Subcutaneous abdominal adipose tissue (tissue), 5 donors: Measurements from ENCODE around the gene PTTG1IP.
A peak's percentile ranks its signal among the peaks of the same experiment; 100 is the strongest.

Experiments used
- H3K27ac ChIP-seq: one replicate; pipeline ENCODE4 v1.7.0; 2013; ENCODE audit warnings: low read depth, mild to moderate bottlenecking, inconsistent platforms, low read length, moderate library complexity
- H3K27me3 ChIP-seq, 5 donors: one replicate each; pipeline ENCODE4 v1.7.0; 2013; ENCODE audit warnings: low read length in 5 of 5, inconsistent platforms in 1 of 5; ENCODE audit not compliant: control insufficient read depth in 5 of 5, insufficient read depth in 4 of 5
- H3K36me3 ChIP-seq, 5 donors: one replicate each; pipeline ENCODE4 v1.7.0; 2013; ENCODE audit warnings: low read length in 5 of 5; ENCODE audit not compliant: control insufficient read depth in 5 of 5, insufficient read depth in 5 of 5
- H3K4me1 ChIP-seq, 5 donors: one replicate each; pipeline ENCODE4 v1.7.0; 2013; ENCODE audit warnings: low read length in 5 of 5, mild to moderate bottlenecking in 3 of 5, moderate library complexity in 1 of 5; ENCODE audit not compliant: control insufficient read depth in 5 of 5, insufficient read depth in 5 of 5
- H3K4me3 ChIP-seq, 5 donors: one replicate each; pipeline ENCODE4 v1.7.0; 2013; ENCODE audit warnings: low read length in 5 of 5, low read depth in 1 of 5
- H3K9ac ChIP-seq, 5 donors: one replicate each; pipeline ENCODE4 v1.7.0; 2013; ENCODE audit warnings: low read length in 5 of 5, mild to moderate bottlenecking in 4 of 5, moderate library complexity in 3 of 5
- H3K9me3 ChIP-seq, 5 donors: one replicate each; pipeline ENCODE4 v1.7.0; 2013; ENCODE audit warnings: low read length in 5 of 5; ENCODE audit not compliant: control insufficient read depth in 5 of 5
- donor health status: healthy.
- donor health status: healthy.
- donor health status: healthy.
- donor health status: healthy.
- donor health status: healthy.

Gene PTTG1IP

DNA sequence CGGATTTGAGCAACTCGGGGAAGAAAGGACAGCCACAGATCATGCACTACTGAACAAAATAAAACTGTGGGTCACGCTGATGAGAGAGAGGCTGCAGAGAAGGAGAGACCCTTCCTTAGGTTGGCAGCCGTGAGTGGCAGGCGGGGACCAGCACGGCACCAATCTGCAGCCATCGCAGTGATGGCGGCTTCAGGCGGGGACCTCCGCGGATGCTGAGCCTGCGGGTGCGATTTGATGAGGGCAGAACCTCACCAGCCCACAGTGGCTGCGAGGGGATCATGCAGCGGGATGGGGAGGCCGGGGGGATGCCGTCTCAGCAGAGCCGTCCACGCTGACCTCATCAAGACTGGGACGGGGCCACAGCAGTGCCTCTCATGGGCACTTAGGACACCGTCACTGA is 35.4 kb upstream of the PTTG1IP start:
- Histone ChIP-seq H3K4me1 (peaks cover 2 to 63% (median 42%) of the 10 kb centered on the region in 5 donors), H3K27ac (no peak overlapping the region), H3K9me3 (no peaks in the 10 kb centered on the region), H3K4me3 (no peak overlapping the region), H3K27me3 (peaks cover 4 to 26% (median 13%) of the 10 kb centered on the region in 5 donors), H3K9ac (no peak overlapping the region), H3K36me3 (no peaks in the 10 kb centered on the region)

DNA sequence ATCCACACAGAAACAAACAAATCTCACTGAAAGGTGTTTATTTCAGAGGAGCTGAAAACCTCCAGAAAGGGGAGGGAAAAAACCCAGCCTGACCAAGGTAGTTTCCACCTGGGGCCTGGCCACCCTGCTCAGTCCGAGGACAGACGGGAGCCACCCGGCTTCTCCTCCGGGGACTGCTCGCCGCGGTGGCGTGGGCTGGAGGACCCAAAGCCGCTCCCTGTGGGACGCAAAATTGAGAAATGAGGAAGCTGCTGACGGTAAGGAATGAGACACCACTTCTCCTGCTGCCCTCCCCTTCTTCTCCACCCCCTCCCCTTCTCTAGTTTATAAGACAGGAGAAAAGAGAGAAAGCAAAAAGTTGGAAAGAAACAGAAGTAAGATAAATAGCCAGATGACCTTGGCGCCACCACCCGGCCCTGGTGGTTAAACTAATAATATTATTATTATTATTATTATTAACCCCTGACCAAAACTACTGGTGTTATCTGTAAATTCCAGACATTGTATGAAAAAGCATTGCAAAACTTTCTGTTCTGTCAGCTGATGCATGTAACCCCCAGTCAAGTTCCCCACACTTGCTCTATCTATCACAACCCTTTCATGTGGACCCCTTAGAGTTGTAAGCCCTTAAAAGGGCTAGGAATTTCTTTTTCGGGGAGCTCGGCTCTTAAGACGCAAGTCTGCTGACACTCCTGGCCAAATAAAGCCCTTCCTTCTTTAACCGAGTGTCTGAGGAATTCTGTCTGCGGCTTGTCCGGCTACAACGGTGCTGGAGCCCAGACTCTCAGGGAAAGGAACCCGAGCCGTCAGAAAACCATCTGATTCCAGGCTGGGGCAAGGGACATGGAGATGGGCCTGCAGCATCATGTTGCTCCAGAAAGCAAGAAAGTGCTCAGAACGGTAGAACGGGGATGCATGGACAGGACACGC is 34.7 kb upstream of the PTTG1IP start:
- Histone ChIP-seq H3K36me3 (peaks cover 0 to 4% (median 0%) of the 10 kb centered on the region in 5 donors), H3K9me3 (no peaks in the 10 kb centered on the region), H3K4me3 (peak overlapping the region in 1 of 5 donors; percentile 20), H3K27ac (no peak overlapping the region), H3K4me1 (peaks cover 2 to 63% (median 40%) of the 10 kb centered on the region in 5 donors), H3K9ac (no peak overlapping the region), H3K27me3 (peaks cover 4 to 26% (median 13%) of the 10 kb centered on the region in 5 donors)

- Histone ChIP-seq H3K9ac (no peak overlapping the region), H3K4me3 (peak overlapping the region in 1 of 5 donors; percentile 20)
These were observed 33.9 kb upstream of the PTTG1IP start for GRCh38 chr21:44907225-44907965.

DNA sequence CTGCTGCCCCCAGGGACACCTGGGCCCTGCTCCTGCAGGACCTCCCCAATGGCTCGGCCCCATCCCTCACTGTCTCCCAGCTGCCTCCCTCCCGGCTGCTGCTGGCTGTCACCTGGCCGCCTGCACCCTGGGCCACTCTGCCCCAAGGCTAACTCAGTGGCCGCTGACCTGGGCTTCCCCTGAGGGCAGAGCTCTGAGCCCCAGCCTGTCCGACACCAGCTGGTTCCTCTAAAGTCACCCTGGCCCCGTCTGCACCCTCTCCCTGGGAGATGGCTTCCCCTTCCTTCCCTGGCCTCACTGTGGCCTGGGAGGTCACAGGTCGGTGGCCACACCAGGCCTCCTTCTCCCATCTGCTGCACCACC is 32.2 kb upstream of the PTTG1IP start:
- Histone ChIP-seq H3K9me3 (no peaks in the 10 kb centered on the region), H3K4me3 (no peak overlapping the region), H3K4me1 (peaks cover under 1 to 52% (median 21%) of the 10 kb centered on the region in 5 donors), H3K27ac (no peak overlapping the region), H3K9ac (no peak overlapping the region), H3K36me3 (peaks cover 0 to 27% (median 0%) of the 10 kb centered on the region in 5 donors), H3K27me3 (peaks cover 4 to 27% (median 14%) of the 10 kb centered on the region in 5 donors)

More at GRCh38 chr21:44907225-44907965, 33.9 kb upstream of the PTTG1IP start:
- H3K36me3 ChIP-seq: peaks cover 0 to 10% (median 0%) of the 10 kb centered on the region in 5 donors
- peaks cover 4 to 26% (median 13%) of the 10 kb centered on the region in 5 donors for H3K27me3 ChIP-seq
- no peak overlapping the region for H3K27ac ChIP-seq
- H3K9me3 ChIP-seq: no peaks in the 10 kb centered on the region
- H3K4me1 ChIP-seq: peaks cover 4 to 66% (median 38%) of the 10 kb centered on the region in 5 donors

DNA sequence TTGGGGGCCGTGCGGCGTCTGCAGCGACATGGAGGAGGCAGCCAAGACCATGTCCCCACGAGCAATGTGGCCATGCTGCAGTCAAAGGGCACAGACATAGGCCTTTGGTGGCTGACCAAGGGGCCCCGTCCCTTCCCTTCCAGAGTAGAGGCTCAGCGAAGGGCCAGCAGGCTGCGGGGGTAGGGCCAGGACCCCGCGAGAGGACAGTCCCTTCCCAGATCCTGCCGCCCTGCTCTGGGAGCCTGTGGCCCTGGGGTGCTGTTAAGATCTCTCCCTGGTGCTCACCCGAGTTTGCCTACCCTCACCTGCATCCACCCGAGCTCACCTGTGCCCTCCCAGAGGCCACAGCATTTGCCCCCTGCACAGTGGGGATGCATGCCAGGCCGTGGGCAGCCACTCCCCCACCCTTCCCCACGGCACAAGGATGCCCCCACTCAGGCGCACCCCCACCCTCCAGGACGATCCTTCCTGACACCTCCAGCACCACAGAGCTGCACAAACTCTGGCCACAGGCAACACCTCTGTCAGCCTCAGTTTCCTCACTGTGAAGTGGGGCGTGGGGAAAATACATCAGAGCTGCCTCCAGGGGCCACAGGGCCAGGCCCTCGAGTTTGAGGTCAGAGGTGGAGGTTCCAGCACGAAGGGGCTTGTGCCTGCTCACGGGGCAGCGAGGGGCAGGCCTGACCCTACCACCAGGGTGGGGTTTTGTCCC is 31.7 kb upstream of the PTTG1IP start:
- no peak overlapping the region for H3K9ac ChIP-seq
- H3K27me3 ChIP-seq: peaks cover 4 to 29% (median 14%) of the 10 kb centered on the region in 5 donors
- H3K4me1 ChIP-seq: peaks cover 0 to 49% (median 16%) of the 10 kb centered on the region in 5 donors
- peaks cover 0 to 33% (median 0%) of the 10 kb centered on the region in 5 donors for H3K36me3 ChIP-seq
- H3K9me3 ChIP-seq: no peaks in the 10 kb centered on the region
- no peak overlapping the region for H3K27ac ChIP-seq
- no peak overlapping the region for H3K4me3 ChIP-seq

DNA sequence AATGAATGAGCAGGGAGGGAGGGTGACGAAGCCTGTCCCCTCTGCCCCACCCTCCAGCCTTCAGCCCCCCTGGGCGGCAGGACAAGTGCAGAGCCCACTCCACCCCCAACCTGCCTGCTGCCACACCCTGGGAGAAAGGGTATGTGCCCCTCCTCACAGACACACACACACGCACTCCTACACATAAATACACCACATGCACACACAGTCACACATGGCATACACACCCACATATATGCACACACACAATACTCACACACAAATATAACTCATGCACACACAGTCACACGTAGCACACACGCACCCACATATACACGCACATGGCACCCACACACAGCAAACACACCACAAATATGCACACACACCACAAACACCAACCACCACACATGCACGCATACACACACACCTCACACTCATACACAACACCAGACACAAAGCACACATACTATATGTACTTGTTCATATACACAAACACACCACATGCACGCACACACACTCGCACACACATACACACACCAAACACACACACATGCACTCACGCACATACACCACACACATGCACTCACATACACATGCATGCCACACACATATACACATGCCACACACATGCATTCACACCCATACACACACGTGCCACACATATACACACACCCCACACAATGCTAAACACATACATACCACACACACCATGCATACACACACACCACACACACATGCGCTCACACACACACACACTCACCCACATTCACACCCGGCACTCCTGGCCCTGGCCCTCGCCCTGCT is 30.8 kb upstream of the PTTG1IP start:
- no peak overlapping the region for H3K27ac ChIP-seq
- H3K36me3 ChIP-seq: peaks cover 0 to 40% (median 0%) of the 10 kb centered on the region in 5 donors
- no peak overlapping the region for H3K4me3 ChIP-seq
- peaks cover 4 to 33% (median 14%) of the 10 kb centered on the region in 5 donors for H3K27me3 ChIP-seq
- H3K9me3 ChIP-seq: no peaks in the 10 kb centered on the region
- H3K4me1 ChIP-seq: peaks cover 0 to 48% (median 14%) of the 10 kb centered on the region in 5 donors
- no peak overlapping the region for H3K9ac ChIP-seq

DNA sequence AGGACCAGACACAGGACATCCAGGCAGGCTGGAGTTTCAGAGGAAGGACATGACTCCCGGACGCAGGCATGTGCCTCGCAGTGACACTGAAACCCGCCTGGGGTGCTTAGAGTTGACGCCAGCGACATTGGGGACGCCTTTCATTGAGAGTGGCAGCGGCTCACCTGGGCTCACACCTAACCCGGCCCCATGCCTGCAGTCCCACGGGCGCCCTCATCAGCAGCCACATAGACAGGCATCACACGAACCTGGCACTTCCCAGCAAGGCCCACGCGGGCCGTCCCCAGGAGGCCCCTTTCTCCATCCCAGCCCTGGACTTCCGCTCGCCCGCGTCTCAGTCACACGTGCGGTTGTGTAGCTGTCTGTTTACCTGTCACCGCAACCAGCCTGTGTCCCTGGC is 30.2 kb upstream of the PTTG1IP start:
- Histone ChIP-seq H3K9ac (no peak overlapping the region), H3K27me3 (peaks cover under 1 to 34% (median 13%) of the 10 kb centered on the region in 5 donors), H3K4me1 (peaks cover 0 to 42% (median 13%) of the 10 kb centered on the region in 5 donors), H3K4me3 (no peak overlapping the region), H3K27ac (no peak overlapping the region), H3K36me3 (peaks cover 0 to 44% (median 0%) of the 10 kb centered on the region in 5 donors), H3K9me3 (no peaks in the 10 kb centered on the region)

DNA sequence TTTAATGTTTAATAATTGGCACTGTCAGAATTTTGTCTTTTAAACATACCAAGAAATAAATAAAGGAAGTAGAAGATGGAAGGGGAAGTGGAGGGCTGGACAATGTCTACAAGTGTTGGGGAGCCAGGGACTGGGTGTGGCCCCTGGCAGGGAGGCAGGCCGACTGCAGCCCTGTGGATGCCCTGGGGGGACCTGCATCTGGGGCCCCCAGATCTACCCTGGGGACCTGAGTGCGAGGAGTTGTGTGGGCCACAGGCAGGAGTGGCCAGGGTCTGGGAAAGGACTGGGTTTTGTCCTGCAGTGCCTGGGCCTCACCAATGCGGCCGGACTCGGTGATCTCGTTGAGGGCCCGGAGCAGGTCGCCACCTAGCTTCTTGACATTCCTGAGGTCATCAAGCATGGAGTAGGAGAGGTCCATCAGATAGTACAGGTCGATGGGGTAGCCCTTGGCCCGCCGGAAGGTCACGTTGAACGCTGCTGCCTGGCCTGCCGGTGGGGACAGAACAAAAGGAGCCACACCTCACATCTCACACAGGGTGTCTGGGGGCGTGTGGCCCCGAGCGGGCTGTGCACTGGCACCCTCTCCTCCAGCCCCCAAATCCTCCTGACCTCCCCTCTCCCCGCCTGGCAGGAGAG is 29.7 kb upstream of the PTTG1IP start:
- H3K9ac ChIP-seq: no peak overlapping the region
- peaks cover 0 to 32% (median 11%) of the 10 kb centered on the region in 5 donors for H3K27me3 ChIP-seq
- H3K27ac ChIP-seq: no peak overlapping the region
- no peak overlapping the region for H3K4me3 ChIP-seq
- H3K36me3 ChIP-seq: peaks cover 0 to 48% (median 0%) of the 10 kb centered on the region in 5 donors
- no peaks in the 10 kb centered on the region for H3K9me3 ChIP-seq
- peaks cover 0 to 38% (median 9%) of the 10 kb centered on the region in 5 donors for H3K4me1 ChIP-seq
